ENCODE results near the gene PRR4.

PRR4 gene

DNA sequence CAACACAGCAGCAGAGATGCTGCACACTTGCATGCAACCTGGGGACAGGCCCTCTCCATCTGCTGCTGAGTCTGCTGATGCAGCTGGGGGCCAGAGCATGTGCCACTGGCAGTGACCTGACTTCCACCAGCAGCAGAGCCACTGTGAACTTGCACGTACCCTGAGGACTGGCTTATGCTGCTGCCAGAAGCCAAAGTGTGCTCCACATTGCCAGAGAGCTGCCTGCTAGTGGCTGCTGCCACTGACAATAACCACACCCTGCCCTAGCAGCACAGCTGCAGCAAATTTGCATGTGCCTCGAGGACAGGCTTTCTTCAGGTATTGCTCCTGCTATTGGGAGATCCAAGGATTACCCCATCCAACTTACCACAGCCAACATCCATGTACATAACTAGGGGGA lies 4.5 kb upstream of the PRR4 start:
- TF ChIP-seq EZH2phosphoT487 (IDR thresholded peaks at IDR 0.05; ENCODE audit: borderline replicate concordance, low read length) (no peak), CTCF (IDR thresholded peaks at IDR 0.05; ENCODE audit: low read depth, low read length, poor library complexity, severe bottlenecking) (no peak)
- H3K36me3 ChIP-seq (ENCODE audit: control insufficient read depth, low read length) = no peaks in the 10 kb centered on the region
- no peaks in the 10 kb centered on the region for H4K20me1 ChIP-seq (ENCODE audit: control insufficient read depth, insufficient read depth, low read depth, low read length)
- no peak overlapping the region for H3K27ac ChIP-seq (ENCODE audit: low read depth, low read length)
- no peaks in the 10 kb centered on the region for H3F3A ChIP-seq (ENCODE audit: control insufficient read depth, insufficient read depth)
- H3K9me2 ChIP-seq (replicated peaks; ENCODE audit: control insufficient read depth, low read length) = no peaks in the 10 kb centered on the region
- no peak overlapping the region for H3K4me3 ChIP-seq (ENCODE audit: low read length)
- no peaks in the 10 kb centered on the region for H3K27me3 ChIP-seq (ENCODE audit: control insufficient read depth, low read length)
- peaks cover 4% of the 10 kb centered on the region; the same call in 1 of the 2 replicates for H3K9me3 ChIP-seq (ENCODE audit: control insufficient read depth, insufficient read depth, low read length)
- H3K4me1 ChIP-seq (ENCODE audit: control insufficient read depth, low read length) = no peaks in the 10 kb centered on the region
- H3K79me2 ChIP-seq (ENCODE audit: control insufficient read depth, low read length) = no peaks in the 10 kb centered on the region
- H3K4me2 ChIP-seq (ENCODE audit: low read length) = no peak overlapping the region

GRCh38 chr12:10851243-10851858 lies 2.1 kb upstream of the PRR4 start:
- H3K27ac ChIP-seq (ENCODE audit: low read depth, low read length) = no peak overlapping the region
- H3K27me3 ChIP-seq (ENCODE audit: control insufficient read depth, low read length) = no peaks in the 10 kb centered on the region
- H3K4me2 ChIP-seq (ENCODE audit: low read length) = no peak overlapping the region
- peaks cover 4% of the 10 kb centered on the region; the same call in 1 of the 2 replicates for H3K9me3 ChIP-seq (ENCODE audit: control insufficient read depth, insufficient read depth, low read length)
- H4K20me1 ChIP-seq (ENCODE audit: control insufficient read depth, insufficient read depth, low read depth, low read length) = no peaks in the 10 kb centered on the region
- H3K9me2 ChIP-seq (replicated peaks; ENCODE audit: control insufficient read depth, low read length) = no peaks in the 10 kb centered on the region
- no peaks in the 10 kb centered on the region for H3F3A ChIP-seq (ENCODE audit: control insufficient read depth, insufficient read depth)
- no peaks in the 10 kb centered on the region for H3K4me1 ChIP-seq (ENCODE audit: control insufficient read depth, low read length)
- H3K79me2 ChIP-seq (ENCODE audit: control insufficient read depth, low read length) = no peaks in the 10 kb centered on the region
- H3K36me3 ChIP-seq (ENCODE audit: control insufficient read depth, low read length) = no peaks in the 10 kb centered on the region
- no peak overlapping the region for H3K4me3 ChIP-seq (ENCODE audit: low read length)
- TF ChIP-seq CTCF (IDR thresholded peaks at IDR 0.05; ENCODE audit: low read depth, low read length, poor library complexity, severe bottlenecking) (no peak), EZH2phosphoT487 (IDR thresholded peaks at IDR 0.05; ENCODE audit: borderline replicate concordance, low read length) (no peak)

- Histone ChIP-seq H3K9me2 (replicated peaks; ENCODE audit: control insufficient read depth, low read length) (no peaks in the 10 kb centered on the region), H3K79me2 (ENCODE audit: control insufficient read depth, low read length) (no peaks in the 10 kb centered on the region), H3F3A (ENCODE audit: control insufficient read depth, insufficient read depth) (no peaks in the 10 kb centered on the region), H3K4me1 (ENCODE audit: control insufficient read depth, low read length) (no peaks in the 10 kb centered on the region), H3K9me3 (ENCODE audit: control insufficient read depth, insufficient read depth, low read length) (no peaks in the 10 kb centered on the region), H3K36me3 (ENCODE audit: control insufficient read depth, low read length) (no peaks in the 10 kb centered on the region), H3K4me3 (ENCODE audit: low read length) (no peak overlapping the region), H3K4me2 (ENCODE audit: low read length) (no peak overlapping the region), H3K27me3 (ENCODE audit: control insufficient read depth, low read length) (no peaks in the 10 kb centered on the region), H4K20me1 (ENCODE audit: control insufficient read depth, insufficient read depth, low read depth, low read length) (no peaks in the 10 kb centered on the region), H3K27ac (ENCODE audit: low read depth, low read length) (no peak overlapping the region)
- no peak for TF ChIP-seq CTCF (IDR thresholded peaks at IDR 0.05; ENCODE audit: low read depth, low read length, poor library complexity, severe bottlenecking)
- TF ChIP-seq EZH2phosphoT487 (IDR thresholded peaks at IDR 0.05; ENCODE audit: borderline replicate concordance, low read length) = no peak
Observed at GRCh38 chr12:10847744-10848143, 1.5 kb downstream of the PRR4 start.
